Kidney (tissue), 14 donors: Measurements from ENCODE around the gene SH2D2A. TPM values are rescaled to one million over a fixed set of nuclear protein-coding genes. Genes with fewer than 3 reads are reported as not detected.

Experiments
- DNase-seq, 5 donors: peaks; one replicate each; pipeline ENCODE4 v3.0.0-alpha.2; 2013 to 2020
- FAIRE-seq: peaks from 2 replicates; lab custom pipeline; 2012; peaks lifted over from hg19 to GRCh38; lab: Jason Lieb, UNC
- H3K27ac ChIP-seq, 2 donors: one replicate each; pipeline ENCODE4 v1.7.0; 2013; ENCODE audit warnings: low read depth in 2 of 2, low read length in 2 of 2, inconsistent platforms in 1 of 2
- H3K27me3 ChIP-seq: one replicate; pipeline ENCODE4 v1.7.1; 2013; ENCODE audit warnings: low read length, inconsistent platforms; ENCODE audit not compliant: control insufficient read depth, insufficient read depth
- H3K36me3 ChIP-seq, 3 donors: one replicate each; pipeline versions ENCODE4 v1.7.0 to v1.7.1; 2013; ENCODE audit warnings: low read length in 3 of 3, control low read depth in 1 of 3, inconsistent platforms in 1 of 3; ENCODE audit not compliant: insufficient read depth in 3 of 3, control insufficient read depth in 2 of 3
- H3K4me1 ChIP-seq, 3 donors: one replicate each; pipeline versions ENCODE4 v1.7.0 to v1.7.1; 2013; ENCODE audit warnings: low read length in 3 of 3, inconsistent platforms in 1 of 3, low read depth in 1 of 3; ENCODE audit not compliant: control insufficient read depth in 2 of 3, insufficient read depth in 2 of 3
- H3K4me3 ChIP-seq, 3 donors: one replicate each; pipeline versions ENCODE4 v1.7.0 to v1.8.1; 2013; ENCODE audit warnings: low read length in 3 of 3, control low read depth in 1 of 3, inconsistent platforms in 1 of 3
- H3K9ac ChIP-seq, 3 donors: one replicate each; pipeline versions ENCODE4 v1.7.0 to v1.7.1; 2013; ENCODE audit warnings: low read length in 3 of 3, control low read depth in 1 of 3, inconsistent platforms in 1 of 3
- H3K9me3 ChIP-seq, 3 donors: one replicate each; pipeline versions ENCODE4 v1.7.0 to v1.7.1; 2013; ENCODE audit warnings: low read length in 3 of 3, control low read depth in 1 of 3, inconsistent platforms in 1 of 3; ENCODE audit not compliant: control insufficient read depth in 2 of 3, insufficient read depth in 1 of 3
- intact Hi-C: fragments of 100-400 bp; cut with DNase I; formaldehyde crosslinking; loops from one replicate; pipeline ENCODE4 v1.11.1; 2022
- polyA plus RNA-seq: library from polyadenylated mRNA; stranded (reverse); fragments of 350-450 nt; fragmentation: Illumina TruSeq; extraction: RNeasy Lipid Tissue Mini Kit (QIAGEN cat#74804); gene quantifications from one replicate; pipeline ENCODE4 v1.2.3, GENCODE V29; 2014; ENCODE audit warnings: low read depth, low replicate concordance; ENCODE audit not compliant: insufficient read depth
- total RNA-seq: library from RNA; stranded (reverse); fragmentation: NEBNext Ultra II Directional; extraction: Animal tissue kit (Norgen Biotek cat#: 25700); gene quantifications from one replicate; pipeline ENCODE4 v1.2.1, GENCODE V29; 2021
- TF ChIP-seq, protein P1 (sequence below): IDR thresholded peaks from 3 replicates; pipeline ENCODE4 v1.5.1; 2012; ENCODE audit warnings: mild to moderate bottlenecking, moderate library complexity, borderline replicate concordance; ENCODE audit not compliant: insufficient read depth; ENCODE audit errors: extremely low read depth
- donor health status: control.
- donor health status: control.
- donor health status: control.
- donor health status: control.
- donor health status: control.
- donor health status: DM: yes; HTN: yes; CAD: no.
- donor health status: Normal renal cell carcinoma (clear cell type).

SH2D2A gene
- total and polyA plus RNA-seq, 2 donors from 2014 or later, result 0.32 to 4.3 TPM

DNA sequence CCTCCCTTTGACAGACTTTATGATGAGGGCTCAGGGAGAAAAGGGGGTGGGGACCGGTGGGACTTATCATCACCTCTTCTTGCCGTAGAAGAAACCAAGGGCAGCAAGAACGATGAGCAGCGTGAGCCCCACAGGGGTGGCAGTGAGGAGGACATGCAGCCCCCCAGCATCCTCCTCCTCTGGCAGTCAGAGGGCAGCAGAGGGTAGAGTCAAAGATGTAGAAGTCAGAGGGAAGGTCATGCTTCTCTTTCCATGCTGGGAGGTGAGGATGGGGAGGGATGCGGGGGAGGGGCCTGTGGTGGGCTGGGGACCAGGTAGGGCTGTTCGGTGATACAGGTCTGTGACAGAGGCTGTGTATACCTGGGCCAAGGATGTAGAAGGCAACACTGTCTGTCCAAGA, 27.5 kb upstream of the SH2D2A start:
- Histone ChIP-seq H3K9me3 (no peaks in the 10 kb centered on the region), H3K36me3 (no peaks in the 10 kb centered on the region), H3K27ac (no peak overlapping the region), H3K4me1 (peaks cover 0 to 5% (median 0%) of the 10 kb centered on the region in 3 donors), H3K4me3 (no peak overlapping the region), H3K9ac (no peak overlapping the region), H3K27me3 (peaks cover 20% of the 10 kb centered on the region)
- intact Hi-C loops, result no loop called here
- DNase-seq, result peak in 1 of 5 donors; percentile 43
- FAIRE-seq, result no peak
- TF ChIP-seq, protein P1, sequence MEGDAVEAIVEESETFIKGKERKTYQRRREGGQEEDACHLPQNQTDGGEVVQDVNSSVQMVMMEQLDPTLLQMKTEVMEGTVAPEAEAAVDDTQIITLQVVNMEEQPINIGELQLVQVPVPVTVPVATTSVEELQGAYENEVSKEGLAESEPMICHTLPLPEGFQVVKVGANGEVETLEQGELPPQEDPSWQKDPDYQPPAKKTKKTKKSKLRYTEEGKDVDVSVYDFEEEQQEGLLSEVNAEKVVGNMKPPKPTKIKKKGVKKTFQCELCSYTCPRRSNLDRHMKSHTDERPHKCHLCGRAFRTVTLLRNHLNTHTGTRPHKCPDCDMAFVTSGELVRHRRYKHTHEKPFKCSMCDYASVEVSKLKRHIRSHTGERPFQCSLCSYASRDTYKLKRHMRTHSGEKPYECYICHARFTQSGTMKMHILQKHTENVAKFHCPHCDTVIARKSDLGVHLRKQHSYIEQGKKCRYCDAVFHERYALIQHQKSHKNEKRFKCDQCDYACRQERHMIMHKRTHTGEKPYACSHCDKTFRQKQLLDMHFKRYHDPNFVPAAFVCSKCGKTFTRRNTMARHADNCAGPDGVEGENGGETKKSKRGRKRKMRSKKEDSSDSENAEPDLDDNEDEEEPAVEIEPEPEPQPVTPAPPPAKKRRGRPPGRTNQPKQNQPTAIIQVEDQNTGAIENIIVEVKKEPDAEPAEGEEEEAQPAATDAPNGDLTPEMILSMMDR, result no peak

DNA sequence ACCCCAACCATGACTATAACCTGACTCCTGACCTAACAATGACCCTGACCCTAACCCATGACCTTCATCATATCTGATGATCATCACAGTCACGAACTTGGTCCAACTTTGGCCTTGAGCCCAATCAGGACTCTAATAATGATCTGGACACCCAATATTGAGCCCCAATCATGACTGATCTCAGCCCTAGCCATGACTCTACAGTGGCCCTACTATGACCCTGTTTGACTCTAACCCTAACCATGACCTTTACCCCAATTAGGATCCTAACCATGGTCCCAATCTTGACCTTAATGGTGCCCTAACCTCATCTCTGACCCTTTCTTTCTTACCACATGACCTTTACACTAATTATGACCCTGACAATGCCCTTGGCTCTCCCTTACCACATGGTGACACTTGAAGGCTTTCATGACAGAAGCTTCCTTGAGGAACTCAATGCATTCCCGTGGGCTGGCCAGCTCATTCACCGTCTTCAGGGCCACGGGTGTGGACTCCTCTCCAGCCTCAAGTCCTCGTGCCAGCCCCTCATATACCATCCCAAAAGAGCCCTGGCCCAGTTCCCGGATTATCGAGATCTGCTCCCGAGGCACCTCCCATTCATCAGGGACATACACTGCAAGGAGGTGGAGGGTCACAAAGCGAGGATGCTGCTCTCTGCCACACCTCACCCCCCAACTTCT, 26.1 kb upstream of the SH2D2A start:
- no peak for FAIRE-seq
- H3K4me3 ChIP-seq, result no peak overlapping the region
- H3K9ac ChIP-seq, result no peak overlapping the region
- intact Hi-C loops, result no loop called here
- TF ChIP-seq, protein P1, result no peak
- H3K9me3 ChIP-seq, result no peaks in the 10 kb centered on the region
- no peaks in the 10 kb centered on the region for H3K36me3 ChIP-seq
- H3K27me3 ChIP-seq, result peaks cover 18% of the 10 kb centered on the region
- peaks cover 0 to 5% (median 0%) of the 10 kb centered on the region in 3 donors for H3K4me1 ChIP-seq
- peak in 1 of 5 donors; percentile 20 for DNase-seq
- no peak overlapping the region for H3K27ac ChIP-seq

DNA sequence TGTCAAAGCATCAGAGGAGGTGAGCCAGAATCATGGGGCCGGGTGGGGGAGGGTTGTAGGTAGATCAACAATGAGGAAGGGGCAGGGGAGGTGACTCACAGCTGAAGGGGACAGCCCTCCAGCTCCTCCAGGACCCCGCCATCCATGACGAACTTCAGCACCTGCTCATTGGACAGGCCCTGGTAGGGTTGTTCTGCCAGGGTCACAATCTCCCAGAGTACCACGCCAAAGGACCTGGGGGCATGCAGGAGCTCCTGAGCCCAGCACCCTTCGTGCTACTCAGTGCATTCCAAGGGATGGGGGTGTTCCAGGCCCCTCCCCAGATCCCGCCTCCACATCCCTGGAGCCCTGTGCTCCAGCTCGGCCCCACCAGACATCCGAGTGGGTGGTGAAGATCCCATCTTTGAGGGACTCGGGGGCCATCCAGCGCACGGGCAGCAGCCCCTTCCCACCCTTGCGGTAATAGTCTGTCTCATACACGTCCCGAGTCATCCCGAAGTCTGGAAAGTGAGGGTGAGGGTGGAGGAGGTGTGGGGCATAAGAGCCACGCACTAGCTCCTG, 24.7 kb upstream of the SH2D2A start:
- H3K27ac ChIP-seq, result no peak overlapping the region
- H3K9ac ChIP-seq, result no peak overlapping the region
- no peak overlapping the region for H3K4me3 ChIP-seq
- H3K9me3 ChIP-seq, result no peaks in the 10 kb centered on the region
- peaks cover 16% of the 10 kb centered on the region for H3K27me3 ChIP-seq
- intact Hi-C loops, result no loop called here
- FAIRE-seq (no peak), DNase-seq (peak; percentile 23 to 75 (median 68))
- H3K4me1 ChIP-seq, result peaks cover 0 to 5% (median 0%) of the 10 kb centered on the region in 3 donors
- TF ChIP-seq, protein P1, result no peak
- no peaks in the 10 kb centered on the region for H3K36me3 ChIP-seq
